Thyroid gland (tissue), 4 donors: ENCODE data around the gene KIRREL3. TPM values are rescaled to one million over a fixed set of nuclear protein-coding genes. Genes with fewer than 3 reads are reported as not detected.
"Not testable (repeated sequence)": the region's sequence is repeated elsewhere in the genome, so short reads cannot be mapped to it uniquely, and the experiment has no call there.

Experiments used
- DNase-seq, 2 donors: peaks; one replicate each; pipeline ENCODE4 v3.0.0-alpha.2; 2019
- H3K27ac ChIP-seq, 3 donors: fragments of 200-600 bp; sonication (generic); 1 replicate in 2 of 3; 2 replicates in 1 of 3; pipeline ENCODE4 v1.5.1; 2016 to 2019; ENCODE audit warnings: mild to moderate bottlenecking in 1 of 3, moderate library complexity in 1 of 3
- H3K27me3 ChIP-seq: fragments of 200-600 bp; sonication (generic); one replicate; pipeline ENCODE4 v1.5.1; 2019
- H3K36me3 ChIP-seq, 2 donors: fragments of 200-600 bp; sonication (generic); one replicate each; pipeline ENCODE4 v1.5.1; 2016 to 2019
- H3K4me1 ChIP-seq, 2 donors: fragments of 200-600 bp; sonication (generic); one replicate each; pipeline ENCODE4 v1.5.1; 2017 to 2019
- H3K4me3 ChIP-seq, 3 donors: fragments of 200-600 bp; sonication (generic); replicated peaks in 1 of 3; 1 replicate in 2 of 3; 2 replicates in 1 of 3; pipeline ENCODE4 v1.5.1; 2016; ENCODE audit warnings: mild to moderate bottlenecking in 1 of 3
- H3K9me3 ChIP-seq: fragments of 200-600 bp; sonication (generic); one replicate; pipeline ENCODE4 v1.5.1; 2017
- CTCF ChIP-seq, 6 experiments: fragments of 200-600 bp in 3 of 6; fragments of 450-650 bp in 3 of 6; sonication (generic) in 3 of 6; IDR thresholded peaks; one replicate each; pipeline ENCODE4 v1.5.1; 2016 to 2019; ENCODE audit warnings: antibody characterized with exemption in 6 of 6, mild to moderate bottlenecking in 2 of 6, inconsistent platforms in 1 of 6, moderate library complexity in 1 of 6
- POLR2A ChIP-seq, 2 donors: fragments of 450-650 bp; IDR thresholded peaks; one replicate each; pipeline ENCODE4 v1.6.1; 2017; ENCODE audit warnings: antibody characterized with exemption in 2 of 2, mild to moderate bottlenecking in 2 of 2, moderate library complexity in 1 of 2
- WGBS, 2 donors: methylation state at CpG; one replicate each; pipeline ENCODE4 v1.1.5; 2017; 5-methylcytosine and 5-hydroxymethylcytosine counted together
- intact Hi-C: fragments of 100-400 bp; cut with DNase I; formaldehyde crosslinking; loops from one replicate; pipeline ENCODE4 v1.15.1; 2023
- total RNA-seq, 4 donors: library from RNA; depleted of rRNA; stranded (reverse); fragments of >200 nt; gene quantifications; one replicate each; pipeline ENCODE4 v1.2.3, GENCODE V29; 2016

Gene KIRREL3
- total RNA-seq, 4 donors from 2014 or later: 0.78 TPM; not detected in 3

GRCh38 chr11:126387857-126388256 lies 612.7 kb downstream of the KIRREL3 start:
- H3K27me3 ChIP-seq: no peaks in the 10 kb centered on the region
- intact Hi-C loops: no loop called here
- no peak overlapping the region for H3K27ac ChIP-seq
- no peak overlapping the region for H3K4me3 ChIP-seq
- TF ChIP-seq CTCF (IDR thresholded peaks at IDR 0.05): no peak
- no peak for TF ChIP-seq POLR2A (IDR thresholded peaks at IDR 0.05)
- H3K9me3 ChIP-seq: no peaks in the 10 kb centered on the region
- H3K36me3 ChIP-seq: no peaks in the 10 kb centered on the region
- 83 to 85% methylated on average over 5 of the region's 5 CpGs for WGBS, 2 donors
- H3K4me1 ChIP-seq: peaks cover 9 to 35% of the 10 kb centered on the region in 2 donors
- no peak for DNase-seq

GRCh38 chr11:126386729-126387071 lies 613.9 kb downstream of the KIRREL3 start:
- intact Hi-C loops, DNase-seq, H3K4me3 ChIP-seq, H3K27ac ChIP-seq, H3K27me3 ChIP-seq, H3K36me3 ChIP-seq, H3K9me3 ChIP-seq: not testable (repeated sequence)
- peaks cover 3 to 28% of the 10 kb centered on the region in 2 donors for H3K4me1 ChIP-seq
- whole genome bisulfite sequencing, 2 donors: 51 to 56% methylated on average over 5 of the region's 5 CpGs

- no peak for DNase-seq
- no peak overlapping the region for H3K4me3 ChIP-seq
- TF ChIP-seq POLR2A (IDR thresholded peaks at IDR 0.05) (no peak), CTCF (IDR thresholded peaks at IDR 0.05) (no peak)
- no peaks in the 10 kb centered on the region for H3K36me3 ChIP-seq
- H3K4me1 ChIP-seq: peaks cover 3 to 23% of the 10 kb centered on the region in 2 donors
- H3K27me3 ChIP-seq: no peaks in the 10 kb centered on the region
- intact Hi-C loops: no loop called here
- no peaks in the 10 kb centered on the region for H3K9me3 ChIP-seq
- 81 to 87% methylated on average over 6 to 7 of the region's 8 CpGs for WGBS, 2 donors
- H3K27ac ChIP-seq: no peak overlapping the region
Observed at GRCh38 chr11:126385991-126386728, 614.4 kb downstream of the KIRREL3 start.

GRCh38 chr11:126384449-126385070 lies 616.0 kb downstream of the KIRREL3 start:
- intact Hi-C loops: no loop called here
- Histone ChIP-seq H3K4me3 (no peak overlapping the region), H3K36me3 (no peaks in the 10 kb centered on the region), H3K4me1 (peaks cover 3 to 23% of the 10 kb centered on the region in 2 donors), H3K27me3 (no peaks in the 10 kb centered on the region), H3K27ac (no peak overlapping the region), H3K9me3 (no peaks in the 10 kb centered on the region)
- no peak for DNase-seq
- WGBS, 2 donors: 91 to 100% methylated on average over 2 to 7 of the region's 9 CpGs
- TF ChIP-seq CTCF (IDR thresholded peaks at IDR 0.05): no peak
- no peak for TF ChIP-seq POLR2A (IDR thresholded peaks at IDR 0.05)

- intact Hi-C loops: no loop called here
- no peaks in the 10 kb centered on the region for H3K36me3 ChIP-seq
- no peak overlapping the region for H3K27ac ChIP-seq
- no peak overlapping the region for H3K4me3 ChIP-seq
- H3K4me1 ChIP-seq: peaks cover 3 to 23% of the 10 kb centered on the region in 2 donors
- WGBS, 2 donors: 86 to 88% methylated on average over 17 to 19 of the region's 20 CpGs
- H3K27me3 ChIP-seq: no peaks in the 10 kb centered on the region
- H3K9me3 ChIP-seq: no peaks in the 10 kb centered on the region
- no peak for DNase-seq
- TF ChIP-seq CTCF (IDR thresholded peaks at IDR 0.05) (no peak), POLR2A (IDR thresholded peaks at IDR 0.05) (no peak)
Observed at GRCh38 chr11:126383339-126384335, 616.9 kb downstream of the KIRREL3 start.

- H3K4me3 ChIP-seq, H3K9me3 ChIP-seq, DNase-seq, H3K27me3 ChIP-seq, intact Hi-C loops, H3K27ac ChIP-seq, H3K36me3 ChIP-seq: not testable (repeated sequence)
- peaks cover 3 to 23% of the 10 kb centered on the region in 2 donors for H3K4me1 ChIP-seq
- WGBS, 2 donors: 100% methylated on average over 1 of the region's 4 CpGs; no CpG with 5 or more reads in 1 of the 2 donors
Observed at GRCh38 chr11:126382641-126383040, 617.9 kb downstream of the KIRREL3 start.

- H3K27ac ChIP-seq, DNase-seq, H3K36me3 ChIP-seq, intact Hi-C loops, H3K27me3 ChIP-seq, H3K4me3 ChIP-seq, H3K9me3 ChIP-seq: not testable (repeated sequence)
- peaks cover 3 to 22% of the 10 kb centered on the region in 2 donors for H3K4me1 ChIP-seq
- 83 to 94% methylated on average over 2 to 3 of the region's 10 CpGs for WGBS, 2 donors
Observed at GRCh38 chr11:126381960-126382359, 618.6 kb downstream of the KIRREL3 start.
